A673 (cell line): ENCODE measurements around the gene CDC42SE2. TPM values are rescaled to one million over a fixed set of nuclear protein-coding genes. Genes with fewer than 3 reads are reported as not detected.

ENCODE experiments used
- BruUV-seq: library from RNA; stranded (reverse); fragments of 400-500 nt; replicated peaks from 2 replicates; lab custom pipeline; 2021; lab: Mats Ljungman, UMichigan
- CTCF ChIA-PET: fragments of 300-600 bp; sonication (Branson Sonifier 250); formaldehyde crosslinking; loops from one replicate; lab custom pipeline; 2022; ENCODE audit warnings: antibody characterized with exemption; lab: Charles Lee
- POLR2A ChIA-PET: fragments of 300-600 bp; sonication (Branson Sonifier 250); formaldehyde crosslinking; loops from one replicate; lab custom pipeline; 2022; ENCODE audit warnings: antibody characterized with exemption; ENCODE audit not compliant: low non-redundant PET; lab: Charles Lee
- DNase-seq: peaks from one replicate; pipeline ENCODE4 v3.0.0-alpha.2; 2015; ENCODE audit warnings: low spot score
- H3K27ac ChIP-seq: fragments of 200-600 bp; sonication (generic); 2 replicates; pipeline ENCODE4 v1.5.1; 2016; ENCODE audit warnings: mixed run types, low read depth, mild to moderate bottlenecking, mixed read lengths, antibody characterized with exemption, low read length; ENCODE audit not compliant: poor library complexity, severe bottlenecking
- H3K27me3 ChIP-seq: fragments of 200-600 bp; sonication (generic); replicated peaks from 2 replicates; pipeline ENCODE4 v1.6.1; 2017; ENCODE audit warnings: mixed run types, low read depth, mild to moderate bottlenecking, mixed read lengths, antibody characterized with exemption, low read length; ENCODE audit not compliant: insufficient read depth, poor library complexity
- H3K36me3 ChIP-seq: fragments of 200-600 bp; sonication (generic); 2 replicates; pipeline ENCODE4 v1.6.1; 2016; ENCODE audit warnings: mixed run types, mild to moderate bottlenecking, mixed read lengths, antibody characterized with exemption, low read length; ENCODE audit not compliant: insufficient read depth, poor library complexity, severe bottlenecking
- H3K4me1 ChIP-seq: fragments of 200-600 bp; sonication (generic); 2 replicates; pipeline ENCODE4 v1.6.1; 2017; ENCODE audit warnings: mixed run types, mild to moderate bottlenecking, mixed read lengths, antibody characterized with exemption, low read length; ENCODE audit not compliant: insufficient read depth, poor library complexity, severe bottlenecking
- H3K4me3 ChIP-seq: fragments of 200-600 bp; sonication (generic); 2 replicates; pipeline ENCODE4 v1.5.1; 2016; ENCODE audit warnings: low read depth, mixed run types, mild to moderate bottlenecking, mixed read lengths, low read length; ENCODE audit not compliant: poor library complexity, severe bottlenecking
- H3K9me3 ChIP-seq: fragments of 200-600 bp; sonication (generic); 2 replicates; pipeline ENCODE4 v1.6.1; 2016; ENCODE audit warnings: mixed run types, low read depth, mild to moderate bottlenecking, mixed read lengths, antibody characterized with exemption, low read length; ENCODE audit not compliant: poor library complexity, severe bottlenecking
- CTCF ChIP-seq: fragments of 300-800, 200-600 bp; sonication (generic); conservative IDR thresholded peaks from 2 replicates; pipeline ENCODE4 v1.5.1; 2017; ENCODE audit warnings: low read depth, mild to moderate bottlenecking, antibody characterized with exemption, low read length, moderate library complexity, mixed read lengths
- EZH2 ChIP-seq: fragments of 200-600 bp; sonication (generic); IDR thresholded peaks from 2 replicates; pipeline ENCODE4 v1.6.1; 2017; ENCODE audit warnings: borderline replicate concordance, low read depth, mild to moderate bottlenecking, mixed read lengths, antibody characterized with exemption, low read length; ENCODE audit not compliant: poor library complexity, severe bottlenecking
- intact Hi-C: fragments of 100-400 bp; cut with micrococcal nuclease; formaldehyde crosslinking; loops from one replicate; pipeline ENCODE4 v1.10.0; 2022; ENCODE audit not compliant: unreplicated experiment
- total RNA-seq: library from RNA; stranded (reverse); gene quantifications from 2 replicates; pipeline ENCODE4 v1.2.3, GENCODE V29; 2021

Gene CDC42SE2
- total RNA-seq, 1 experiment from 2014 or later, result 25.5 TPM

GRCh38 chr5:131371835-131372234, 108.0 kb downstream of the CDC42SE2 start:
- H3K4me3 ChIP-seq, result no peak overlapping the region
- POLR2A ChIA-PET, result interaction anchor here (0.7 kb wide), 1 partner anchor 176 kb away, joined by 3 read pairs; no protein-coding TSS in a partner anchor
- no peak for DNase-seq
- intact Hi-C loops, result no loop called here
- CTCF ChIA-PET, result no interaction called here
- no peaks in the 10 kb centered on the region for H3K9me3 ChIP-seq
- H3K4me1 ChIP-seq, result no peaks in the 10 kb centered on the region
- no peaks in the 10 kb centered on the region for H3K27me3 ChIP-seq
- no TSS peak for BruUV-seq
- no peak for TF ChIP-seq EZH2
- no peak for TF ChIP-seq CTCF
- H3K36me3 ChIP-seq, result no peaks in the 10 kb centered on the region
- no peak overlapping the region for H3K27ac ChIP-seq

GRCh38 chr5:131373265-131373664, 109.4 kb downstream of the CDC42SE2 start:
- Histone ChIP-seq H3K4me3 (no peak overlapping the region), H3K9me3 (no peaks in the 10 kb centered on the region), H3K4me1 (peaks cover 6% of the 10 kb centered on the region), H3K36me3 (no peaks in the 10 kb centered on the region), H3K27me3 (no peaks in the 10 kb centered on the region), H3K27ac (no peak overlapping the region)
- TF ChIP-seq EZH2, result no peak
- POLR2A ChIA-PET, result no interaction called here
- DNase-seq, result no peak
- intact Hi-C loops, result no loop called here
- BruUV-seq, result no TSS peak
- CTCF ChIA-PET, result no interaction called here

- CTCF ChIA-PET, result no interaction called here
- BruUV-seq, result no TSS peak
- intact Hi-C loops, result no loop called here
Observed at GRCh38 chr5:131375351-131375750, 111.5 kb downstream of the CDC42SE2 start.

More at GRCh38 chr5:131375351-131375750, 111.5 kb downstream of the CDC42SE2 start:
- no peak for DNase-seq
- Histone ChIP-seq H3K9me3 (no peaks in the 10 kb centered on the region), H3K4me3 (no peak overlapping the region), H3K27me3 (no peaks in the 10 kb centered on the region), H3K27ac (no peak overlapping the region), H3K4me1 (peaks cover 27% of the 10 kb centered on the region), H3K36me3 (no peaks in the 10 kb centered on the region)
- TF ChIP-seq EZH2 (no peak), CTCF (no peak)
- POLR2A ChIA-PET, result interaction anchor here (0.5 kb wide), 1 partner anchor 111 kb away, joined by 3 read pairs; no protein-coding TSS in a partner anchor
